NB4 (cell line): ENCODE measurements around the gene P4HA1.

ENCODE experiments used
- DNase-seq: peaks from one replicate; pipeline ENCODE4 v3.0.0; 2010; ENCODE audit warnings: low read depth
- H3K4me3 ChIP-seq: one replicate; pipeline ENCODE4 v1.5.1; 2011; ENCODE audit warnings: mild to moderate bottlenecking, low read depth, low read length, moderate library complexity
- CTCF ChIP-seq: IDR thresholded peaks from one replicate; pipeline ENCODE4 v1.5.1; 2012; ENCODE audit warnings: low read depth, low read length
- MAX ChIP-seq: IDR thresholded peaks from 2 replicates; pipeline ENCODE4 v1.6.1; 2011; ENCODE audit warnings: low read depth, low read length
- MYC ChIP-seq: IDR thresholded peaks from 2 replicates; pipeline ENCODE4 v1.6.1; 2011; ENCODE audit warnings: low read depth, low read length
- POLR2A ChIP-seq: IDR thresholded peaks from 2 replicates; pipeline ENCODE4 v1.6.1; 2011; ENCODE audit warnings: mild to moderate bottlenecking; ENCODE audit not compliant: insufficient read length; ENCODE audit errors: extremely low read depth

Gene P4HA1

GRCh38 chr10:72981028-72981881, 115.4 kb downstream of the P4HA1 start:
- TF ChIP-seq MYC: no peak
- no peak for TF ChIP-seq MAX
- no peak for TF ChIP-seq CTCF
- TF ChIP-seq POLR2A: no peak
- DNase-seq: no peak
- no peak overlapping the region for H3K4me3 ChIP-seq

- no peak overlapping the region for H3K4me3 ChIP-seq
- TF ChIP-seq CTCF (no peak), POLR2A (no peak), MAX (no peak), MYC (no peak)
- no peak for DNase-seq
Observed at GRCh38 chr10:72980348-72980747, 116.3 kb downstream of the P4HA1 start.

- DNase-seq: no peak
- H3K4me3 ChIP-seq: no peak overlapping the region
Observed at GRCh38 chr10:72979709-72980108, 117.0 kb downstream of the P4HA1 start.

GRCh38 chr10:72976886-72977285, 119.8 kb downstream of the P4HA1 start:
- TF ChIP-seq CTCF (no peak), MYC (no peak)
- no peak overlapping the region for H3K4me3 ChIP-seq
- no peak for DNase-seq

More at GRCh38 chr10:72979709-72980108, 117.0 kb downstream of the P4HA1 start:
- no peak for TF ChIP-seq POLR2A
- no peak for TF ChIP-seq MAX
- TF ChIP-seq CTCF: no peak
- TF ChIP-seq MYC: no peak
